H9 (cell line): Measurements from ENCODE around the gene VPS9D1. TPM values are rescaled to one million over a fixed set of nuclear protein-coding genes. Genes with fewer than 3 reads are reported as not detected.

Experiments used
- DNase-seq: peaks from one replicate; pipeline ENCODE4 v3.0.0-alpha.2; 2017
- H2AFZ ChIP-seq: one replicate; pipeline ENCODE4 v1.6.1; 2013; ENCODE audit warnings: mild to moderate bottlenecking, low read length, control low read depth, moderate library complexity
- H2AK5ac ChIP-seq: 2 replicates; pipeline ENCODE4 v1.6.1; 2013; ENCODE audit warnings: low read length, control low read depth, mixed read lengths; ENCODE audit not compliant: insufficient read length
- H2BK120ac ChIP-seq: one replicate; pipeline ENCODE4 v1.6.1; 2013; ENCODE audit warnings: low read depth, mild to moderate bottlenecking, low read length, control low read depth, inconsistent platforms; ENCODE audit not compliant: poor library complexity, severe bottlenecking
- H2BK12ac ChIP-seq: 2 replicates; pipeline ENCODE4 v1.6.1; 2013; ENCODE audit warnings: low read length, control low read depth, mixed read lengths, low read depth; ENCODE audit not compliant: insufficient read length
- H2BK15ac ChIP-seq: 2 replicates; pipeline ENCODE4 v1.6.1; 2013; ENCODE audit warnings: low read depth, low read length, control low read depth
- H2BK20ac ChIP-seq: one replicate; pipeline ENCODE4 v1.6.1; 2013; ENCODE audit warnings: low read depth, mild to moderate bottlenecking, low read length, control low read depth, inconsistent platforms; ENCODE audit not compliant: poor library complexity, severe bottlenecking
- H2BK5ac ChIP-seq: 2 replicates; pipeline ENCODE4 v1.6.1; 2013; ENCODE audit warnings: low read length, control low read depth, mixed read lengths; ENCODE audit not compliant: insufficient read length
- H3K14ac ChIP-seq: 2 replicates; pipeline ENCODE4 v1.6.1; 2013; ENCODE audit warnings: low read length, control low read depth; ENCODE audit not compliant: insufficient read depth
- H3K18ac ChIP-seq: 2 replicates; pipeline ENCODE4 v1.6.1; 2013; ENCODE audit warnings: low read depth, mild to moderate bottlenecking, mixed read lengths, low read length, control low read depth; ENCODE audit not compliant: insufficient read length
- H3K23ac ChIP-seq: 2 replicates; pipeline ENCODE4 v1.6.1; 2013; ENCODE audit warnings: low read length, control low read depth, mixed read lengths, low read depth; ENCODE audit not compliant: insufficient read length
- H3K23me2 ChIP-seq: 2 replicates; pipeline ENCODE4 v1.6.1; 2013; ENCODE audit warnings: low read depth, mild to moderate bottlenecking, mixed read lengths, low read length, control low read depth; ENCODE audit not compliant: insufficient read length, poor library complexity, severe bottlenecking
- H3K27ac ChIP-seq: 2 replicates; pipeline ENCODE4 v1.5.1; 2013; ENCODE audit warnings: low read length, control low read depth, mixed read lengths, low read depth; ENCODE audit not compliant: insufficient read length
- H3K27me3 ChIP-seq: 2 replicates; pipeline ENCODE4 v1.6.1; 2013; ENCODE audit warnings: low read length, control low read depth, inconsistent platforms; ENCODE audit not compliant: insufficient read depth
- H3K4ac ChIP-seq: 2 replicates; pipeline ENCODE4 v1.6.1; 2013; ENCODE audit warnings: low read depth, mild to moderate bottlenecking, control low read depth, inconsistent platforms, low read length, moderate library complexity
- H3K4me1 ChIP-seq: 2 replicates; pipeline ENCODE4 v1.6.1; 2013; ENCODE audit warnings: low read length, control low read depth, inconsistent platforms; ENCODE audit not compliant: insufficient read depth
- H3K4me2 ChIP-seq: 2 replicates; pipeline ENCODE4 v1.6.1; 2013; ENCODE audit warnings: low read length, control low read depth, mixed read lengths; ENCODE audit not compliant: insufficient read length, insufficient read depth
- H3K56ac ChIP-seq: 2 replicates; pipeline ENCODE4 v1.6.1; 2013; ENCODE audit warnings: low read depth, mild to moderate bottlenecking, mixed read lengths, low read length, control low read depth; ENCODE audit not compliant: insufficient read length
- H3K79me1 ChIP-seq: 2 replicates; pipeline ENCODE4 v1.6.1; 2013; ENCODE audit warnings: low read depth, mild to moderate bottlenecking, moderate library complexity, low read length, control low read depth, inconsistent platforms; ENCODE audit not compliant: insufficient read depth, poor library complexity, severe bottlenecking
- H3K79me2 ChIP-seq: 2 replicates; pipeline ENCODE4 v1.6.1; 2013; ENCODE audit warnings: low read length, control low read depth, inconsistent platforms; ENCODE audit not compliant: insufficient read depth
- H3K9ac ChIP-seq: 2 replicates; pipeline ENCODE4 v1.6.1; 2013; ENCODE audit warnings: low read length, control low read depth, mixed read lengths; ENCODE audit not compliant: insufficient read length; ENCODE audit errors: extremely low read depth
- H3K9me3 ChIP-seq: one replicate; pipeline ENCODE4 v1.6.1; 2013; ENCODE audit warnings: low read depth, low read length, inconsistent platforms; ENCODE audit not compliant: control insufficient read depth
- H3T11ph ChIP-seq: one replicate; pipeline ENCODE4 v1.6.1; 2013; ENCODE audit warnings: mild to moderate bottlenecking, low read length, control low read depth, inconsistent platforms
- H4K20me1 ChIP-seq: one replicate; pipeline ENCODE4 v1.6.1; 2013; ENCODE audit not compliant: control insufficient read depth, insufficient read length, insufficient read depth
- H4K5ac ChIP-seq: 2 replicates; pipeline ENCODE4 v1.6.1; 2013; ENCODE audit warnings: low read depth, mild to moderate bottlenecking, mixed read lengths, low read length, control low read depth; ENCODE audit not compliant: insufficient read length
- H4K8ac ChIP-seq: replicated peaks from 2 replicates; pipeline ENCODE4 v1.6.1; 2013; ENCODE audit warnings: low read length, control low read depth, mixed read lengths, low read depth; ENCODE audit not compliant: insufficient read length
- H4K91ac ChIP-seq: 2 replicates; pipeline ENCODE4 v1.6.1; 2013; ENCODE audit warnings: low read depth, mild to moderate bottlenecking, moderate library complexity, mixed read lengths, low read length, control low read depth; ENCODE audit not compliant: insufficient read length
- H3K27ac Mint-ChIP-seq, 3 experiments: 2 replicates in 2 of 3; 3 replicates in 1 of 3; pipeline ENCODE4 v1.8.0; 2020 to 2021; ENCODE audit warnings: mixed read lengths in 3 of 3, mild to moderate bottlenecking in 1 of 3, moderate library complexity in 1 of 3
- H3K27me3 Mint-ChIP-seq: 2 replicates; pipeline ENCODE4 v1.8.0; 2021; ENCODE audit warnings: low read depth, mild to moderate bottlenecking, moderate library complexity, mixed read lengths
- H3K36me3 Mint-ChIP-seq, 3 experiments: 2 replicates in 2 of 3; 3 replicates in 1 of 3; pipeline ENCODE4 v1.8.0; 2020 to 2021; ENCODE audit warnings: low read depth in 3 of 3, mixed read lengths in 3 of 3; ENCODE audit not compliant: insufficient read depth in 1 of 3
- H3K4me1 Mint-ChIP-seq, 2 experiments: 2 replicates each; pipeline ENCODE4 v1.8.0; 2020; ENCODE audit warnings: mixed read lengths in 2 of 2
- H3K4me3 Mint-ChIP-seq, 2 experiments: 2 replicates in 1 of 2; 3 replicates in 1 of 2; pipeline ENCODE4 v1.8.0; 2020 to 2021; ENCODE audit warnings: mild to moderate bottlenecking in 2 of 2, mixed read lengths in 2 of 2, moderate library complexity in 1 of 2
- H3K9me3 Mint-ChIP-seq, 2 experiments: 2 replicates in 1 of 2; 3 replicates in 1 of 2; pipeline ENCODE4 v1.8.0; 2020; ENCODE audit warnings: mild to moderate bottlenecking in 2 of 2, mixed read lengths in 2 of 2, moderate library complexity in 1 of 2
- CTCF ChIP-seq: fragments of 200-600 bp; sonication (generic); conservative IDR thresholded peaks from 3 replicates; pipeline ENCODE4 v1.8.0; 2021; ENCODE audit warnings: antibody characterized with exemption, mild to moderate bottlenecking
- WGBS: extraction: QIAGEN DNeasy Blood & Tissue Kit; methylation state at CpG from one replicate; pipeline ENCODE4 v1.1.7; 2013; ENCODE audit warnings: missing lambda C conversion rate, low lambda C conversion rate, mixed read lengths; ENCODE audit not compliant: insufficient read length; ENCODE audit errors: extremely low coverage; 5-methylcytosine and 5-hydroxymethylcytosine counted together
- total RNA-seq: library from RNA; stranded (reverse); gene quantifications from 2 replicates; pipeline ENCODE4 v1.2.1, GENCODE V29; 2021

The VPS9D1 gene
- total RNA-seq, 1 experiment from 2014 or later: 6.0 TPM

DNA sequence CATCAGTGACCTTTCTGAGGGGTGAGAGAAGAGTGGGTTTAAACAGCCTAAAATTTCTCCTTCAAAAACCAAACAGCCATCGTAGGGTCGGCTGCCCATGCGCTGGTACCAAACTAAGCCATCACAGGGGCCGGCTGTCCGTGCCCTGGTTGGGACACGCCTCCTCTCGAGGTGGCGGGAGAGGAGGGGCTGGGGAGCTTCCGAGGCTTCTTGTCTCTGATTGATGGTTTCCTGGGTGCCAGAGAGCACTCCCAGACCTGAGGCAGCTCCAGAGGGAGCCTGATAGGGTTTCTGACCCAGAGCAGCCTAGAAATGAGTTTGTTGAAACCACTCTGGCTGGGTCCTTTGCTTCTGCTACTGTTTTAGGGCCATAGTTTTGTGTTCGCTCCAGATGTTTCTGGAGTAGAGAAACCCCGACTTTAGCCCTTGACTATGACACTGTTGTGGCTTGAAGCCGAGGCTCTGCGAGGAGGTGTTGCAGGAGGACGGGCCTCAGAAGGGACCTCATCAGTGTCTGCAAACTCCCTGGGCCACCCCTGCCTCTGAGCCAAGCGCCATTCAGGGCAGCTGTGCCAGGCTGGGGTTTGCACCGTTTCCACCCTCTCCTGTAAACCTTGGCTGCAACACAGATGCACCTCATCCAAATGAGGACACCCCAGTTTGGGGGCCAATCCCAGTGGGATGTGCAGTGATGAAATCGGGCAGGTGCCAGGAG lies 6.9 kb upstream of the VPS9D1 start:
- Mint-ChIP-seq H3K4me1 (peaks cover 13 to 29% of the 10 kb centered on the region in 2 experiments), H3K27me3 (peaks cover 17% of the 10 kb centered on the region), H3K4me3 (no peak overlapping the region; a peak in 1 of 5 replicates), H3K9me3 (no peaks in the 10 kb centered on the region; a peak in 1 of 5 replicates), H3K27ac (0 out of 7 replicates have a peak overlapping the region, but pooled peaks of 1 of the 3 experiments have one; percentile 20), H3K36me3 (peaks cover 20 to 60% (median 50%) of the 10 kb centered on the region in 3 experiments)
- Histone ChIP-seq H2AFZ (no peak overlapping the region), H3K27ac (no peak overlapping the region), H3K4me2 (no peak overlapping the region), H2BK15ac (no peak overlapping the region), H2BK12ac (no peak overlapping the region), H3K56ac (no peak overlapping the region), H3K79me2 (no peaks in the 10 kb centered on the region), H4K20me1 (no peaks in the 10 kb centered on the region), H2BK20ac (no peak overlapping the region), H3K14ac (no peak overlapping the region), H3K18ac (no peak overlapping the region), H3K79me1 (no peaks in the 10 kb centered on the region), H3K4ac (no peak overlapping the region), H2BK120ac (no peak overlapping the region), H3T11ph (no peak overlapping the region), H4K91ac (no peak overlapping the region), H3K27me3 (peaks cover 5% of the 10 kb centered on the region; the same call in 1 of the 2 replicates), H4K8ac (no peak overlapping the region), H4K5ac (no peak overlapping the region), H2BK5ac (no peak overlapping the region), H3K23ac (no peak overlapping the region), H3K23me2 (peaks cover 2% of the 10 kb centered on the region), H2AK5ac (no peak overlapping the region), H3K9me3 (no peaks in the 10 kb centered on the region), H3K9ac (no peak overlapping the region), H3K4me1 (no peaks in the 10 kb centered on the region)
- WGBS: no CpG with 5 or more reads among the region's 17 CpGs
- TF ChIP-seq CTCF: no peak
- DNase-seq: no peak
